ENCODE results near the gene ATP6V0C.

ATP6V0C gene

GRCh38 chr16:2500430-2500917 is 13.3 kb upstream of the ATP6V0C start:
- no peak for DNase-seq (ENCODE audit: low read depth)
- H3K4me3 ChIP-seq (ENCODE audit: low read length) = no peak overlapping the region
- no peak for TF ChIP-seq CTCF (conservative IDR thresholded peaks at IDR 0.05; ENCODE audit: low read length)

DNA sequence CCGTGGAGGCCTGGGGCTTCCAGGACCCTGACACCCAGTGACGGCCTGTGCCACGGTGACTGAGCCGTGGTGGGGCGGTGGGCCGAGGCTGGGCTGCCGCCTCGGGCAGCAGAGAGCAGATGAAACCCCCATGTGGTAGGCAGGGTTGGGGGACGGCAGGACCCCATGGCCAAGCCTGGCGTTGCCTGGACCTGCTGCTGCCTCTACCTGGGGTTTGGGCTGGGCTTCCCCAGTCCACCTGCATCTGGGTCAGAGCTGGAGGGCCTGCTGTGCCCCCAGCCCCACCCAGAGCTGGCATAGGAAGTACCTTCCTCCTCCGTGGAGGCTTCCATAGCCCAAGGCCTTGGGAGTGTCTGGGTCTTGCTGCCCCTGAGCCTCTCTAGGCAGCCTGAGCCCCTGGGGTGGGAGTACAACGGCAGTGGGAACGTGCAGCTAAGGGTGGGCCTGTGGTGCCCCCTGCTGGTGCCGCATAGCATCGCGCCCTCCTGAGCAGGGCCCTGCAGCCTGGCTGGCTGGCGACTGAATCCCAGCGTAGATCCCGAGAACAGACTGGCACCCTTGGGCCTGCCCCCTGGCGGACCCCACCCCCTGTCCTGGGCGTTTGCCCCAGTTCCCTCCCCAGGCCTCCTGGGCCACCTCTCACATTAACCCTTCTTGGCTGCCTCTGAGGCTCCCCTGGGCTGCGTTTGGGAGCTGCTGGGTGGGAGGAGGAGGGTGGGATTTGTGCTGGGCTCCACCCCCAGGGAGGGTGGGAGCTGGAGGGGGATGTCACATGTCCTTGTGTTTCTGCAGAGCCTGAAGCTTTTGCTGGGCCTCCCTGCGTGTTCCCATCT is 12.6 kb upstream of the ATP6V0C start:
- DNase-seq (ENCODE audit: low read depth) = peak; percentile 60
- H3K4me3 ChIP-seq (ENCODE audit: low read length) = no peak overlapping the region
- TF ChIP-seq CTCF (conservative IDR thresholded peaks at IDR 0.05; ENCODE audit: low read length) = peak; percentile 88

GRCh38 chr16:2501946-2502895 is 11.5 kb upstream of the ATP6V0C start:
- no peak for DNase-seq (ENCODE audit: low read depth)
- H3K4me3 ChIP-seq (ENCODE audit: low read length) = no peak overlapping the region
- no peak for TF ChIP-seq CTCF (conservative IDR thresholded peaks at IDR 0.05; ENCODE audit: low read length)

GRCh38 chr16:2505695-2506094 is 8.1 kb upstream of the ATP6V0C start:
- DNase-seq (ENCODE audit: low read depth) = no peak
- TF ChIP-seq CTCF (conservative IDR thresholded peaks at IDR 0.05; ENCODE audit: low read length) = no peak
- no peak overlapping the region for H3K4me3 ChIP-seq (ENCODE audit: low read length)

DNA sequence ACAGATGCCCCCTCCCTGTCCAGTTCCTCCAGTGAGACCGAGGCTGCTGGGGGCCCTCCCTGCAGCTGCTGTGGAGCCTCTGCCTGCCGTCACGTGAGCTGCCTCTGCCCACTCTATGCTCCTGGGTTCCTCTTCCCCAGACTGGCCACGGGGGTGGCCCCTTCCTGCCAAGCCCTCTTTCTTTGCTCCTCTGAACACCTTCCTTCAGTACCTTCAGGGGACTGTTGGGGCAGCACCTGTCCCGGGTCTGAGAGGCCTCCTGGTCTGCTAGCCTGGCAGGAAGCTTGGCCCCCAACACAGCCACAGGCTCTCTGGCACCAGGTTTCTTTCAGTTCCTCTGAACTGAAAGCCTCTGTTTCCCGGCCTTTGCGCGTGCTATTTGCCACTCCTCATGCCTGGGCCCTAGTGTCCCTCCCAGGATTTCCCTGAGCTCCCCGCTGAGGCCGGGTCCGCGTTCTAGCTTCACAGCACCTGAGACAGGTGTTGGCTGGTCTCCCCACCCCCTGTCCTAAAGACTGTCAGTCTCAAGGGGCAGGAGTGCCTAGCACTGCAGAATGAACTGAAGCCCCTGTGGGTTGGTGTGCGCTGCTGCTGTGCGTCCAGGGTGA is 6.6 kb upstream of the ATP6V0C start:
- no peak overlapping the region for H3K4me3 ChIP-seq (ENCODE audit: low read length)
- no peak for DNase-seq (ENCODE audit: low read depth)
- TF ChIP-seq CTCF (conservative IDR thresholded peaks at IDR 0.05; ENCODE audit: low read length) = no peak

GRCh38 chr16:2507665-2508064 is 6.1 kb upstream of the ATP6V0C start:
- H3K4me3 ChIP-seq (ENCODE audit: low read length) = no peak overlapping the region
- TF ChIP-seq CTCF (conservative IDR thresholded peaks at IDR 0.05; ENCODE audit: low read length) = no peak
- no peak for DNase-seq (ENCODE audit: low read depth)
